Vagina (tissue), 2 donors: ENCODE results near the gene MYH14.

ENCODE experiments used
- CTCF ChIP-seq, 3 experiments: fragments of 450-650 bp in 2 of 3; fragments of 200-600 bp in 1 of 3; sonication (generic) in 1 of 3; IDR thresholded peaks; one replicate each; pipeline ENCODE4 v1.5.1; 2017 to 2019; ENCODE audit warnings: antibody characterized with exemption in 3 of 3, mild to moderate bottlenecking in 2 of 3, moderate library complexity in 2 of 3
- POLR2A ChIP-seq, 2 donors: fragments of 450-650 bp; IDR thresholded peaks; one replicate each; pipeline ENCODE4 v1.6.1; 2017; ENCODE audit warnings: antibody characterized with exemption in 2 of 2, mild to moderate bottlenecking in 2 of 2, moderate library complexity in 2 of 2
- POLR2AphosphoS5 ChIP-seq, 2 donors: sonication (generic); formaldehyde crosslinking; IDR thresholded peaks; one replicate each; pipeline ENCODE4 v1.9.0; 2017; ENCODE audit warnings: antibody characterized with exemption in 2 of 2, mild to moderate bottlenecking in 2 of 2, low read depth in 1 of 2; ENCODE audit not compliant: insufficient read depth in 1 of 2

- no peak for TF ChIP-seq CTCF (IDR thresholded peaks at IDR 0.05)
- no peak for TF ChIP-seq POLR2A (IDR thresholded peaks at IDR 0.05)
- no peak for TF ChIP-seq POLR2AphosphoS5 (IDR thresholded peaks at IDR 0.05; ENCODE audit: insufficient read depth in 1 of 2, low read depth in 1 of 2)
Measured at GRCh38 chr19:50292216-50292827, 88.9 kb downstream of the MYH14 start.
